COLO829 (cell line): ENCODE results near the gene LARP4B.
"Not testable (repeated sequence)": the region's sequence is repeated elsewhere in the genome, so short reads cannot be mapped to it uniquely, and the experiment has no call there.

Experiments
- DNase-seq: peaks from one replicate; pipeline ENCODE4 v3.0.0; 2012; ENCODE audit warnings: low spot score

LARP4B gene

DNA sequence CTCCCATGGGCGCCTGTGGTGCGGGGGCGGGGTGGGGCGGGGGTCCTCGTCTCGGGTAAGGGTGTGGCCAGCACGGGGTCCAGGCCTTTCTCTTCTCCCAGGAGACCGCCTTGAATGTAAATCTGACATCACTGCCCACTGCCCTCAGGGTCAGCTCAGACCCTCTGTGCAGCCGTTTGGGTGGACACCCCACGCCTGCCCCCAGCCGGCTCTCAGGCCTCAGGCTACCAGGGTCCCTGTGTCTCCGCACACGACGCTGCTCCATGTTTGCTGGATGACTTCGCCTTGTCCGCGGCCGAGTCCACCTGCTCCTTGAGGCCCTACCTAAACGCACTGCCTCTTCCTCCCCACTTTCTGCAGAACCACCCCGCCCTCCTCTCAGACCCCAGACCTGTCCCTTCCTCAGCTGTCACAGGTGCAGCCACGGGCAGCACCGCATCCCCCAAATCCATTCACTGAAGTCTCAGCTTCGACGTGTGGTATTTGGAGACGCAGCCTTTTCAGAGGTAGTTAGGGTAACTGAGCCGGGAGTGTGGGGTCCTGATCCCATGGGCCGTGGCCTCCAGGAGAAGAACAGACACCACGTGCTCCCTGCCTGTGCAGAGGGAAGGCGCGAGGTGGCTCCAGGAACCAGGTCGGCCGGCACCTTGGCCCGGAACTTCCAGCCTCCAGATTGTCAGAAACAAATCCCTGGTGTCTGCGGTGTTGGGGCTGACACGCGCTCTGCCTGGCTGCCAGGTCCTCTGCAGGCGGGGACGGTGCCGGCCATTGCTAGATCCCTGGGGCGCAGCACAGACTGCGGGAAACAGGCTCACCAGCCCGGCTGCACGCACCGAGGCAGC is 144.7 kb downstream of the LARP4B start:
- DNase-seq: no peak

GRCh38 chr10:785861-786214 is 145.7 kb downstream of the LARP4B start:
- DNase-seq: no peak

GRCh38 chr10:785089-785860 is 146.2 kb downstream of the LARP4B start:
- DNase-seq: no peak

GRCh38 chr10:784403-785088 is 147.0 kb downstream of the LARP4B start:
- no peak for DNase-seq

DNA sequence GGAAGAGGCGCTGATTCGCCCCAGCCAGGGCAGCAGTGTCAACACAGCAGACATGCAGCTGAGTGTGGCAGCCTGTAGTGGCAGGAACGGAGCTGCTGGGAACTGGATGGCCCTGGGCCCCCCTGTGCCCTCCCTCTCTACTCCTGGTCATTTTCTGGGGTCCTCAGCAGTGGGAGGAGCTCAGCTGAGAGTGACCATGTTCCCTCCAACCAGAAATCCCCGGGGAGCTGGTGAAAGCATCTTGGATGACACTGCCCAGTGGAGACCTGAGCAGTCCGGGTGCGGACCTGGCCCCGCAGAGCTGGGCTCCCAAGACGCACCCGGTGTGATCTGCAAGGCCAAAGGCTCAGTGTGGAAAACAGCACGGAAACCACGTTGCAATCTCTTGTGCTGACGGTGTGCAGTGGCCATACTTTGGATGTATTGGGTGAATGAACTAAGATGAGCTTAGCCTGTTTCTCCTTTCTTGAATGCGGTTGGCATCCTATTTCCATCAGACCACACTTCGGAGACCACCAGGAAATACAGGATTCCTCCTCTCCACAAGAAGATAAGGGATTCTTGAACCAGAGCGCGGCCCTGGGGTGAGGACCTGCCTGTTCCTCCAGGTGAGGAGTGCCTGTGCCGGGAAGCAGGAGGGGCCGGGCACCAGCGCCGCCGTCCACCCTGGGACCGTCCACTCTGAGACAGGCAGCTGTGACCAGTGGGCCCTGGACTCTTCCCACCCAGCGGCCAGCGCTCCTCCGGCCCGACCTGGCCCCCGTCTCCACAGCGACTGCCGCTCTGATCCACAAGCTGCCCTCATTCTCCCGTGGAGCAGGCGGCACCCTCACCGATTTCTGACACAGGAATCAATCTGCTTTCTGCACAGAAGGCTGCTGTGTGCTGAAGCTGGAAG is 148.5 kb downstream of the LARP4B start:
- DNase-seq: no peak

- no peak for DNase-seq
Measured at GRCh38 chr10:780536-781524, 150.7 kb downstream of the LARP4B start.

DNA sequence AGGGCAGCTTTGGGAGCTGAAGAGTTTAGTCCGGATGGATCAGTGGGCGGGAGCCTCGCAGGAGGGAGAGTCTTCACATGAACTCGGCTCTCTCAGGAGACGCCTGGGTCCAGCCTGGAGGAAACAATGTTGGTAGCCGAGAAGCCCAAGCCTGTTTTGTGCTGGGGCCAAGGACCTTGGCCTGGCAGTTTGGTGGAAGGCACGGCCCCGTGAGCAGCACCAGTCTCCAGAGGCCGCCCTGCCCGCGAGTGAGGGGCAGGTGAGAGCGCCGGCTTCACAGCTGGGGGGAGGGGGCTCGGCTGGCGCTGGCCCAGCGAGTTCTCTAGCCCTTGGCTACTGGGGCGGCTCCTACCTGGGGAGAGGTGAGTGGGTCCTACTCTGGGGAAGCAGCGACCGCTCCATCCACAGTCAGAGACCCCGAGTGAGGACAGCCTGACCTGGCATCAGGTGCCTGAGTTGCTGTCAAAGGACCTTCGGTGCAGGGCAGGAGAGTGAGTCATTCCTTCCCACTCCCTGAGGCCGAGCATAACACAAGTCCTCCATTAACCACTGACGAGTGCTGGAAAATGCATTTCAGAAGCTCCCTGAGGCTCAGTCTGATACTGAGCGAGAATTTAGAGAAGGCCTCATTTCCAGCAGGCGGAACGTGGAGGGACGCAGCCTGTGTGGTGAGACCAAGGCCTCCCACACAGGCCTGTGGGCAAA is 152.7 kb downstream of the LARP4B start:
- DNase-seq: no peak

DNA sequence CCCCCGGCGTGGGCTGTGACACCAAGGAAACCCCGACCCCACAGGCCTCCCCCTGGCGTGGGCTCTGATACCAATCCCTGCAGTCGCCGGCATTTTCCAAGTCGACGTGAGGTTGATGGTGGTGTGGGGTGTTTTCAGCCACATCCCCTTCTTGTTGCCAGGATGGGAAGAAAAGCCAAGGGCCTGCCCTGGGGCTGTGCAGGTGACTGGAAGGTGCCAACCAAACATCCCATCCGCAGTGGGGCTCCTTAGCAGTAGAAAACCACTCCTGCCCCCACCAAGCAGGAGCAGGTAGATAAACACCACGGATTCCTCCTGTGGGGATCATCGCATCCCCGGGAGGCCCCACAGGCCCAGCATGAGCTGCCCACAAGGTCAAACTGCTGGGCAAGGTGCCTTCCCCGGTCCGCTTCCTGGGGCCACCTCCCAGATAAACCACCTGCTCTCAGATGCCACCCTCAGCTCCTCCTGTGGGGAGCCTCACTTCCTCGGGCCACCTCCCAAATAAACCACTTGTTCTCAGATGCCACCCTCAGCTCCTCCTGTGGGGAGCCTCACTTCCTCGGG is 153.5 kb downstream of the LARP4B start:
- DNase-seq: no peak

DNA sequence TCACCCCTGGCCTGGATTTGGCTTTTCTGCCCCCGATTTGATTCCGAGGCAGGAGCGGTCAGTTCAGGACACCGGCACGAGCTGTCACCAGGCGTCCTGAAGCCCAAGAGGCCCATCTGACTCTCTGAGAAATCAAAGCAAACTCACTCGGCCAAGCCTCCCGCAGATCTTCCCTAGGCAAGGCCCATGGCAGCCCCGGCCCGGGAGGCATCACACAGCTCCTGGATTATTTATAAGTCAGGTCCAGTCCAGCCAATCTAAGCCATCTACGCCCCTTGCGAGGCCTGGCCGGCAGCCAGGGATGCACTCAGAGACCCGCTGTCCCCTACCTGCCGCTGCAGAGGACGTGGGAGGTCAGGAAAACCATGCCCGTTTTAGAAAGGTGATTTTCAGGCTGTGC is 154.7 kb downstream of the LARP4B start:
- no peak for DNase-seq

DNA sequence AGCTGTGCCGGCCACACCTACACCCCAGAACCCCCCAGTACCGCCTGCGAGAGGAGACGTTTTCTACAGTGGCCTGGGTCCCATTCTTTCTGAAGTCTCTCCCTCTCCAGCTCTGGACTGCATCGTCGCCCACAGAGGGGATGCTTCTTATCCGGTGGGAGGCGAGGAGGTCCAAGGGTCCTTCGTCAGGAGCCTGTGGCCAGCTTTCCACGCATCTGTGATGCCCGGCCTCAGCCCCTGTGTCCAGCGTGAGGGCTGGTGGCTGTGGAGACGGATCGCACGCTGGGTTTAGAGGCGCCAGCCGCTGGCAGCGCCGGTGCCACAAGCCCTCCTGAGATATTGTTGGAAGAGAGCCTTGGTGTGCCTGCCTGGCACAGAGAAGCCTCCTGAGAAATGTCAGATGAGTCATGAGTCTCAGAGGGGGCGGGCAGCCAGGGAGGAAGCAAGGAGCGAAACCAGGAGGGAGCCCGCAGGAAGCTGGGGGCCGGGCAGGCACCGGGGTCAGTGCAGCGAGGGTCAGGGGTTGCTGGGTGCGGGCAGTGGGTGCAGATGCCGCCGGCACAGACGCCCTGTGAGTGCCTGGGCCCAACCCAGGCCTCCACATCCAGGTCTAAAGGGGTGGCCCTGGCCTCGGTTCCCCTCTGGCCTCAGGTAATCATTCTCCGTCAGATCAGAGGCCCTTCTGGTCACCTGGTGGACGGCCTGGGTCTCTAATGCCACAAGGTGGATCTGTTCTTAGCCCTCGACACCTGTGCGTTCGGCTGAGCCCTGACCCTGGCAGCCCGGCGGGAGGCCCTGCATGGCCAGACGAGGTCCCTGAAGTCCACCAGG is 156.0 kb downstream of the LARP4B start:
- DNase-seq: peak; percentile 45

- DNase-seq: no peak
Measured at GRCh38 chr10:774661-775244, 156.8 kb downstream of the LARP4B start.

DNA sequence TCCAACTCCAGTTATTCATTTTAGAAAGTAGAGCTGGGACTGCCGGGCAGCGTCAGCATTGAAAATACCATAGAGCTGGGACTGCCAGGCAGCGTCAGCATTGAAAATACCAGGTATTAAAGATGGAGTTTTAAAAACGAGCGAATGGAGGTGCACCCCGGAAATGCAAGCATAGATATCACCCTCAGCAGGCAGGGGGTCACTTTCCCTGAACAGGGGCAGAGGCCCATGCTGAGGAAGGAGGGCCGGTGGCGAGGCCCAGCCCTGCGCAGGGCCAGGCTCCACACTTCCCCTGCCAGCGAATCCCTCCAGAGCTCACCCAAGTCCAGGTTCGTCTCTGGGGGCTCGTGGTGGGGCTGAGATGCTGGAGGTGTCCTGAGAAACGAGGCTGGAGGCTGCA is 157.3 kb downstream of the LARP4B start:
- no peak for DNase-seq

DNA sequence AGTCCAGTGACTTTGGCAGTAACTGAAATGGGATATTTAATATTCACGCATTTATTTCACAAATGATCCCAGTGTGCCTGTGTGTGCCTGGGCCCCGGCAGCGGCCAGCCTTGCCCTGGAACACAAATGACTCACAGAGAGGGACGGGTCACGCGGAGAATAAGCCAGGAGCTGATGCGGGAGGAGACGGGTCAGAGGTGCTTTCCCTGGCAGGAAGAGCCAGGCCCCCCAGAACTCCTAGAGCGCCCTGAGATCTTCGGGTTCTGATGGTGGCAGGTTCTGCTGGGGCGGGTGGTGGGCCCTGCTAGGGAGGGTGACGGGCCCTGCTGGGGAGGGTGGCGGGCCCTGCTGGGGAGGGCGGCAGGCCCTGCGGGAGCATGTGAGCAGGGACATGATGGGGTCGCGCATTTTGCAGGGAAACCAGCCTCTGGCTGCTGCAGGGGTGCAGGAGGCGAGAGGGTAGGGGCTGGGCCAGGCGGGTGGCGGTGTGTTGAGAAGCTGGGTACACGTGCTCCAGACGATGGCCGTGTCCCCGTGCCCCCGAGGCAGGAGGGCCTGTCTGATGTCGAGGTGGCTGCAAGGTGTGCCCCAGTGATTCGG is 157.8 kb downstream of the LARP4B start:
- no peak for DNase-seq

GRCh38 chr10:772227-772637 is 159.3 kb downstream of the LARP4B start:
- DNase-seq: no peak

GRCh38 chr10:771647-772046 is 159.9 kb downstream of the LARP4B start:
- no peak for DNase-seq

GRCh38 chr10:770975-771374 is 160.5 kb downstream of the LARP4B start:
- no peak for DNase-seq

- DNase-seq: not testable (repeated sequence)
Measured at GRCh38 chr10:770048-770712, 161.3 kb downstream of the LARP4B start.
